ENCODE measurements around the gene FOXD3. TPM values are rescaled to one million over a fixed set of nuclear protein-coding genes. Genes with fewer than 3 reads are reported as not detected.

The FOXD3 gene
- total RNA-seq, 1 experiment from 2014 or later, result 25.8 TPM

- Histone ChIP-seq H2BK5ac (ENCODE audit: insufficient read length, low read length) (no peak overlapping the region), H3K27ac (ENCODE audit: insufficient read length, low read depth, low read length) (no peak overlapping the region), H3K23ac (ENCODE audit: insufficient read length, low read depth, low read length) (no peak overlapping the region), H3K14ac (ENCODE audit: insufficient read depth, low read length) (no peak overlapping the region), H3K4me2 (ENCODE audit: insufficient read depth, insufficient read length, low read length) (peak overlapping the region; percentile 83), H4K8ac (replicated peaks; ENCODE audit: insufficient read length, low read depth, low read length) (no peak overlapping the region), H2BK12ac (ENCODE audit: insufficient read length, low read depth, low read length) (no peak overlapping the region), H3K56ac (ENCODE audit: insufficient read length, low read depth, low read length) (no peak overlapping the region), H2AFZ (ENCODE audit: low read length) (no peak overlapping the region), H3K79me1 (ENCODE audit: insufficient read depth, low read depth, low read length, poor library complexity, severe bottlenecking) (no peaks in the 10 kb centered on the region), H3K79me2 (ENCODE audit: insufficient read depth, low read length) (no peaks in the 10 kb centered on the region; the same call in 1 of the 2 replicates), H2AK5ac (ENCODE audit: insufficient read length, low read length) (no peak overlapping the region), H3K4me1 (ENCODE audit: insufficient read depth, low read length) (peaks cover 13% of the 10 kb centered on the region; the same call in 1 of the 2 replicates), H4K5ac (ENCODE audit: insufficient read length, low read depth, low read length) (no peak overlapping the region), H3K4ac (ENCODE audit: low read depth, low read length) (no peak overlapping the region), H2BK15ac (ENCODE audit: low read depth, low read length) (no peak overlapping the region), H3K9me3 (ENCODE audit: control insufficient read depth, low read depth, low read length) (no peaks in the 10 kb centered on the region), H3K18ac (ENCODE audit: insufficient read length, low read depth, low read length) (no peak overlapping the region), H3T11ph (ENCODE audit: low read length) (no peak overlapping the region), H2BK20ac (ENCODE audit: low read depth, low read length, poor library complexity, severe bottlenecking) (no peak overlapping the region), H4K20me1 (ENCODE audit: control insufficient read depth, insufficient read depth, insufficient read length) (no peaks in the 10 kb centered on the region), H4K91ac (ENCODE audit: insufficient read length, low read depth, low read length) (no peak overlapping the region), H2BK120ac (ENCODE audit: low read depth, low read length, poor library complexity, severe bottlenecking) (no peak overlapping the region), H3K9ac (ENCODE audit: extremely low read depth, insufficient read length, low read length) (no peak overlapping the region), H3K27me3 (ENCODE audit: insufficient read depth, low read length) (peaks cover 10% of the 10 kb centered on the region; the same call in 1 of the 2 replicates), H3K23me2 (ENCODE audit: insufficient read length, low read depth, low read length, poor library complexity, severe bottlenecking) (peaks cover 57% of the 10 kb centered on the region)
- no peak overlapping the region for H3K27ac Mint-ChIP-seq
- H3K4me1 Mint-ChIP-seq, result peaks cover 52 to 61% of the 10 kb centered on the region in 2 experiments
- TF ChIP-seq, protein P1, sequence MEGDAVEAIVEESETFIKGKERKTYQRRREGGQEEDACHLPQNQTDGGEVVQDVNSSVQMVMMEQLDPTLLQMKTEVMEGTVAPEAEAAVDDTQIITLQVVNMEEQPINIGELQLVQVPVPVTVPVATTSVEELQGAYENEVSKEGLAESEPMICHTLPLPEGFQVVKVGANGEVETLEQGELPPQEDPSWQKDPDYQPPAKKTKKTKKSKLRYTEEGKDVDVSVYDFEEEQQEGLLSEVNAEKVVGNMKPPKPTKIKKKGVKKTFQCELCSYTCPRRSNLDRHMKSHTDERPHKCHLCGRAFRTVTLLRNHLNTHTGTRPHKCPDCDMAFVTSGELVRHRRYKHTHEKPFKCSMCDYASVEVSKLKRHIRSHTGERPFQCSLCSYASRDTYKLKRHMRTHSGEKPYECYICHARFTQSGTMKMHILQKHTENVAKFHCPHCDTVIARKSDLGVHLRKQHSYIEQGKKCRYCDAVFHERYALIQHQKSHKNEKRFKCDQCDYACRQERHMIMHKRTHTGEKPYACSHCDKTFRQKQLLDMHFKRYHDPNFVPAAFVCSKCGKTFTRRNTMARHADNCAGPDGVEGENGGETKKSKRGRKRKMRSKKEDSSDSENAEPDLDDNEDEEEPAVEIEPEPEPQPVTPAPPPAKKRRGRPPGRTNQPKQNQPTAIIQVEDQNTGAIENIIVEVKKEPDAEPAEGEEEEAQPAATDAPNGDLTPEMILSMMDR (conservative IDR thresholded peaks at IDR 0.05), result no peak
- peak overlapping the region; percentile 81 to 96 for H3K4me3 Mint-ChIP-seq
- WGBS (ENCODE audit: extremely low coverage, insufficient read length, low lambda C conversion rate), result no CpG with 5 or more reads among the region's 2 CpGs
- H3K36me3 Mint-ChIP-seq (ENCODE audit: insufficient read depth in 1 of 3, low read depth in 3 of 3), result peaks cover 0 to 5% (median 0%) of the 10 kb centered on the region in 3 experiments; a peak in 3 of 7 replicates
- peaks cover 0 to 2% of the 10 kb centered on the region in 2 experiments; a peak in 3 of 5 replicates for H3K9me3 Mint-ChIP-seq
- H3K27me3 Mint-ChIP-seq (ENCODE audit: low read depth), result peaks cover 83% of the 10 kb centered on the region
- no peak for DNase-seq
Observed at GRCh38 chr1:63325279-63325985, 3.1 kb downstream of the FOXD3 start.

Measured in H9 (cell line).